Left ventricle myocardium inferior (tissue), 1 donor: ENCODE data around the gene MAP3K3. TPM values are rescaled to one million over a fixed set of nuclear protein-coding genes. Genes with fewer than 3 reads are reported as not detected.

ENCODE experiments used
- DNase-seq: peaks from one replicate; pipeline ENCODE4 v3.0.0-alpha.2; 2020
- H3K27ac ChIP-seq: fragments of 200-600 bp; replicated peaks from 2 replicates; pipeline ENCODE4 v1.8.0; 2021
- H3K27me3 ChIP-seq: fragments of 200-600 bp; 2 replicates; pipeline ENCODE4 v1.8.0; 2021; ENCODE audit warnings: low read depth
- H3K36me3 ChIP-seq: fragments of 200-600 bp; 2 replicates; pipeline ENCODE4 v1.8.0; 2021
- H3K4me1 ChIP-seq: fragments of 200-600 bp; 2 replicates; pipeline ENCODE4 v1.8.0; 2021
- H3K4me3 ChIP-seq: fragments of 200-600 bp; 2 replicates; pipeline ENCODE4 v1.8.0; 2021; ENCODE audit warnings: mild to moderate bottlenecking, moderate library complexity
- H3K9me3 ChIP-seq: fragments of 200-600 bp; replicated peaks from 2 replicates; pipeline ENCODE4 v1.8.0; 2021
- intact Hi-C: fragments of 100-400 bp; cut with micrococcal nuclease; formaldehyde crosslinking; loops from one replicate; pipeline ENCODE4 v1.11.0; 2022
- total RNA-seq: library from RNA; stranded (reverse); fragmentation: NEBNext Ultra II Directional; extraction: Animal tissue kit (Norgen Biotek cat#: 25700); gene quantifications from one replicate; pipeline ENCODE4 v1.2.1, GENCODE V29; 2021
- TF ChIP-seq, protein P1 (sequence below): fragments of 200-600 bp; IDR thresholded peaks from 2 replicates; pipeline ENCODE4 v1.8.0; 2021; ENCODE audit warnings: antibody characterized with exemption, mild to moderate bottlenecking, borderline replicate concordance
- donor health status: DM: no; HTN: yes; CAD: no; lungs with severe emphysema.

Gene MAP3K3
- total RNA-seq, 1 donor from 2014 or later: 41.3 TPM

GRCh38 chr17:63693411-63694113 is 71.3 kb downstream of the MAP3K3 start:
- H3K4me1 ChIP-seq: peaks cover 15% of the 10 kb centered on the region
- peaks cover 70% of the 10 kb centered on the region for H3K36me3 ChIP-seq
- intact Hi-C loops: no loop called here
- no peak for DNase-seq
- no peaks in the 10 kb centered on the region for H3K27me3 ChIP-seq
- no peak overlapping the region for H3K4me3 ChIP-seq
- TF ChIP-seq, protein P1, sequence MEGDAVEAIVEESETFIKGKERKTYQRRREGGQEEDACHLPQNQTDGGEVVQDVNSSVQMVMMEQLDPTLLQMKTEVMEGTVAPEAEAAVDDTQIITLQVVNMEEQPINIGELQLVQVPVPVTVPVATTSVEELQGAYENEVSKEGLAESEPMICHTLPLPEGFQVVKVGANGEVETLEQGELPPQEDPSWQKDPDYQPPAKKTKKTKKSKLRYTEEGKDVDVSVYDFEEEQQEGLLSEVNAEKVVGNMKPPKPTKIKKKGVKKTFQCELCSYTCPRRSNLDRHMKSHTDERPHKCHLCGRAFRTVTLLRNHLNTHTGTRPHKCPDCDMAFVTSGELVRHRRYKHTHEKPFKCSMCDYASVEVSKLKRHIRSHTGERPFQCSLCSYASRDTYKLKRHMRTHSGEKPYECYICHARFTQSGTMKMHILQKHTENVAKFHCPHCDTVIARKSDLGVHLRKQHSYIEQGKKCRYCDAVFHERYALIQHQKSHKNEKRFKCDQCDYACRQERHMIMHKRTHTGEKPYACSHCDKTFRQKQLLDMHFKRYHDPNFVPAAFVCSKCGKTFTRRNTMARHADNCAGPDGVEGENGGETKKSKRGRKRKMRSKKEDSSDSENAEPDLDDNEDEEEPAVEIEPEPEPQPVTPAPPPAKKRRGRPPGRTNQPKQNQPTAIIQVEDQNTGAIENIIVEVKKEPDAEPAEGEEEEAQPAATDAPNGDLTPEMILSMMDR: no peak
- H3K9me3 ChIP-seq: no peaks in the 10 kb centered on the region
- H3K27ac ChIP-seq: no peak overlapping the region

- intact Hi-C loops: no loop called here
- Histone ChIP-seq H3K36me3 (peaks cover 62% of the 10 kb centered on the region), H3K9me3 (no peaks in the 10 kb centered on the region), H3K27ac (no peak overlapping the region), H3K4me3 (no peak overlapping the region), H3K27me3 (no peaks in the 10 kb centered on the region), H3K4me1 (peaks cover 23% of the 10 kb centered on the region)
- DNase-seq: no peak
- TF ChIP-seq, protein P1: no peak
These were observed 72.2 kb downstream of the MAP3K3 start for GRCh38 chr17:63694229-63694949.

- peaks cover 24% of the 10 kb centered on the region for H3K4me1 ChIP-seq
- H3K27ac ChIP-seq: no peak overlapping the region
- no peak for DNase-seq
- TF ChIP-seq, protein P1: no peak
- no peaks in the 10 kb centered on the region for H3K27me3 ChIP-seq
- H3K36me3 ChIP-seq: peaks cover 54% of the 10 kb centered on the region
- intact Hi-C loops: no loop called here
- H3K4me3 ChIP-seq: no peak overlapping the region
- no peaks in the 10 kb centered on the region for H3K9me3 ChIP-seq
These were observed 72.9 kb downstream of the MAP3K3 start for GRCh38 chr17:63694950-63695773.

DNA sequence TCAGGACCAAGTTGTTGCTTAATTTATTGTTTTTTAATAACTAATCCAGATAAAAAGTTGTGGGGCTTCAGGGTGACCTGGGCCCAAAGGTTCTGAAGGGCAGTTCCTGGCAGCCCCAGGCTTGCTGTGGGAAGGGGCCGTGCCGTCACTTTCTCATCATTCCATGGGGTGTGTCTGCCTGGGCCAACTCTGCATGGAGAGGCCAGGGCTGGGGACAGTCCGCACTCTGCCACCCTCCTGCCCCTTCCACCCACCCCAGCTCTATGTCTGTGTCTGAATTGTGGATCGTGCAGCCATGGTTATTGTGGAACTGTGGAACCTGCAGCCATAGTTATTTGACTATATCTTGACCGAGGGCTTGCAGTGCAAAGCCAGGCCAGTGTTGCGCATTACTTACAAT is 73.7 kb downstream of the MAP3K3 start:
- Histone ChIP-seq H3K27ac (no peak overlapping the region), H3K27me3 (no peaks in the 10 kb centered on the region), H3K9me3 (no peaks in the 10 kb centered on the region), H3K4me1 (peaks cover 32% of the 10 kb centered on the region), H3K4me3 (no peak overlapping the region), H3K36me3 (peaks cover 47% of the 10 kb centered on the region)
- intact Hi-C loops: no loop called here
- no peak for DNase-seq
- TF ChIP-seq, protein P1: no peak

GRCh38 chr17:63696381-63696961 is 74.3 kb downstream of the MAP3K3 start:
- no peaks in the 10 kb centered on the region for H3K9me3 ChIP-seq
- intact Hi-C loops: no loop called here
- no peaks in the 10 kb centered on the region for H3K27me3 ChIP-seq
- TF ChIP-seq, protein P1: peak; percentile 54
- no peak for DNase-seq
- H3K36me3 ChIP-seq: peaks cover 41% of the 10 kb centered on the region
- peak overlapping the region; percentile 2 for H3K27ac ChIP-seq
- H3K4me1 ChIP-seq: peaks cover 38% of the 10 kb centered on the region
- H3K4me3 ChIP-seq: no peak overlapping the region
